Rectal smooth muscle tissue (tissue), 1 donor: ENCODE results near the gene FMNL2.

Experiments used
- H3K27ac ChIP-seq: one replicate; pipeline ENCODE4 v1.7.0; 2013; ENCODE audit warnings: low read depth, low read length, inconsistent platforms
- H3K27me3 ChIP-seq: one replicate; pipeline ENCODE4 v1.7.0; 2013; ENCODE audit warnings: low read length; ENCODE audit not compliant: control insufficient read depth, insufficient read depth
- H3K36me3 ChIP-seq: one replicate; pipeline ENCODE4 v1.7.0; 2013; ENCODE audit warnings: low read length; ENCODE audit not compliant: control insufficient read depth, insufficient read depth
- H3K4me1 ChIP-seq: one replicate; pipeline ENCODE4 v1.7.0; 2013; ENCODE audit warnings: low read length; ENCODE audit not compliant: control insufficient read depth, insufficient read depth
- H3K4me3 ChIP-seq: one replicate; pipeline ENCODE4 v1.7.0; 2013; ENCODE audit warnings: low read length
- H3K9ac ChIP-seq: one replicate; pipeline ENCODE4 v1.7.0; 2013; ENCODE audit warnings: low read length

The FMNL2 gene

GRCh38 chr2:152496371-152496770 lies 161.4 kb downstream of the FMNL2 start:
- H3K9ac ChIP-seq: no peak overlapping the region
- H3K36me3 ChIP-seq: no peaks in the 10 kb centered on the region
- no peak overlapping the region for H3K4me3 ChIP-seq
- no peaks in the 10 kb centered on the region for H3K4me1 ChIP-seq
- no peak overlapping the region for H3K27ac ChIP-seq
- H3K27me3 ChIP-seq: no peaks in the 10 kb centered on the region

- H3K27me3 ChIP-seq: no peaks in the 10 kb centered on the region
- H3K9ac ChIP-seq: no peak overlapping the region
- H3K4me3 ChIP-seq: no peak overlapping the region
- H3K27ac ChIP-seq: no peak overlapping the region
- H3K36me3 ChIP-seq: no peaks in the 10 kb centered on the region
- H3K4me1 ChIP-seq: no peaks in the 10 kb centered on the region
Observed at GRCh38 chr2:152497481-152498052, 162.6 kb downstream of the FMNL2 start.

- H3K9ac ChIP-seq: no peak overlapping the region
- no peaks in the 10 kb centered on the region for H3K4me1 ChIP-seq
- H3K36me3 ChIP-seq: no peaks in the 10 kb centered on the region
- no peak overlapping the region for H3K4me3 ChIP-seq
- peak overlapping the region; percentile 44 for H3K27ac ChIP-seq
- H3K27me3 ChIP-seq: no peaks in the 10 kb centered on the region
Observed at GRCh38 chr2:152499331-152499816, 164.4 kb downstream of the FMNL2 start.

- Histone ChIP-seq H3K4me3 (no peak overlapping the region), H3K36me3 (no peaks in the 10 kb centered on the region), H3K27me3 (no peaks in the 10 kb centered on the region), H3K9ac (no peak overlapping the region), H3K27ac (peak overlapping the region; percentile 44), H3K4me1 (no peaks in the 10 kb centered on the region)
Observed at GRCh38 chr2:152499896-152500735, 165.1 kb downstream of the FMNL2 start.

- no peak overlapping the region for H3K4me3 ChIP-seq
- no peaks in the 10 kb centered on the region for H3K27me3 ChIP-seq
- no peaks in the 10 kb centered on the region for H3K36me3 ChIP-seq
- no peak overlapping the region for H3K9ac ChIP-seq
- H3K27ac ChIP-seq: no peak overlapping the region
- no peaks in the 10 kb centered on the region for H3K4me1 ChIP-seq
Observed at GRCh38 chr2:152500772-152501171, 165.8 kb downstream of the FMNL2 start.

GRCh38 chr2:152501666-152502065 lies 166.7 kb downstream of the FMNL2 start:
- H3K4me3 ChIP-seq: no peak overlapping the region
- no peak overlapping the region for H3K27ac ChIP-seq
- no peaks in the 10 kb centered on the region for H3K27me3 ChIP-seq
- H3K36me3 ChIP-seq: no peaks in the 10 kb centered on the region
- no peaks in the 10 kb centered on the region for H3K4me1 ChIP-seq
- H3K9ac ChIP-seq: no peak overlapping the region

- Histone ChIP-seq H3K9ac (no peak overlapping the region), H3K27me3 (no peaks in the 10 kb centered on the region), H3K4me3 (no peak overlapping the region), H3K36me3 (no peaks in the 10 kb centered on the region), H3K4me1 (no peaks in the 10 kb centered on the region), H3K27ac (no peak overlapping the region)
Observed at GRCh38 chr2:152504618-152505017, 169.6 kb downstream of the FMNL2 start.

- Histone ChIP-seq H3K4me3 (no peak overlapping the region), H3K27me3 (no peaks in the 10 kb centered on the region), H3K4me1 (no peaks in the 10 kb centered on the region), H3K27ac (no peak overlapping the region), H3K36me3 (no peaks in the 10 kb centered on the region), H3K9ac (no peak overlapping the region)
Observed at GRCh38 chr2:152505495-152505906, 170.5 kb downstream of the FMNL2 start.

GRCh38 chr2:152506843-152507242 lies 171.9 kb downstream of the FMNL2 start:
- H3K4me3 ChIP-seq: no peak overlapping the region
- no peaks in the 10 kb centered on the region for H3K4me1 ChIP-seq
- no peaks in the 10 kb centered on the region for H3K27me3 ChIP-seq
- H3K9ac ChIP-seq: no peak overlapping the region
- no peak overlapping the region for H3K27ac ChIP-seq
- no peaks in the 10 kb centered on the region for H3K36me3 ChIP-seq

- no peaks in the 10 kb centered on the region for H3K4me1 ChIP-seq
- no peak overlapping the region for H3K9ac ChIP-seq
- H3K27ac ChIP-seq: no peak overlapping the region
- H3K36me3 ChIP-seq: no peaks in the 10 kb centered on the region
- no peak overlapping the region for H3K4me3 ChIP-seq
- no peaks in the 10 kb centered on the region for H3K27me3 ChIP-seq
Observed at GRCh38 chr2:152507907-152508306, 172.9 kb downstream of the FMNL2 start.

- H3K9ac ChIP-seq: no peak overlapping the region
- no peak overlapping the region for H3K4me3 ChIP-seq
- H3K4me1 ChIP-seq: no peaks in the 10 kb centered on the region
- H3K36me3 ChIP-seq: no peaks in the 10 kb centered on the region
- no peaks in the 10 kb centered on the region for H3K27me3 ChIP-seq
- no peak overlapping the region for H3K27ac ChIP-seq
Observed at GRCh38 chr2:152508446-152508845, 173.5 kb downstream of the FMNL2 start.

GRCh38 chr2:152509772-152510491 lies 175.0 kb downstream of the FMNL2 start:
- Histone ChIP-seq H3K9ac (no peak overlapping the region), H3K36me3 (no peaks in the 10 kb centered on the region), H3K4me3 (no peak overlapping the region), H3K27me3 (no peaks in the 10 kb centered on the region), H3K4me1 (no peaks in the 10 kb centered on the region), H3K27ac (no peak overlapping the region)
